Measurements from ENCODE around the gene HAUS6.

DNA sequence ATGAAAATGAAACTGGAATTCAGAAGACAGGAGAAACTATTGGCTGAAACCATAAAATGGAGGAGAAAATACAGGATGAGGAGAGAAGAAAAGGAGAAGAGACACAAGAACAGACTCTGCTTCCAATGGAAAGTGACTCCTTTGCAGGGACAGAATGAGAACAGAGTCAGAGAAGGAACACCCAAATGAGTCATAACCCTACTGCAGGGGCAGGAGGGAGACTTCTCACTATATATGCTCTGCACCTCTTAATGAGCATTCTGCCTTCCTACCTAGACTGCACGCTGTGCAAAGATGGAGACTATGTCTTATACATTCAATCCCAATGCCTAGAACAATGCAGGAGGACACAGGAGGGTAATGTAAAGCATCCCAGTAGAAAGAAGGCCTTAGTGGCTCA is 71.8 kb downstream of the HAUS6 start:
- no peak for TF ChIP-seq POLR2A (IDR thresholded peaks at IDR 0.05; ENCODE audit: extremely low read depth, insufficient read length)
- TF ChIP-seq CTCF (IDR thresholded peaks at IDR 0.05; ENCODE audit: low read depth, low read length), result no peak
- no peak for TF ChIP-seq MYC (IDR thresholded peaks at IDR 0.05; ENCODE audit: low read depth, low read length)
- TF ChIP-seq MAX (IDR thresholded peaks at IDR 0.05; ENCODE audit: low read depth, low read length), result no peak
